VCaP (cell line): ENCODE data around the gene ADCY4.
A peak's percentile ranks its signal among the peaks of the same experiment; 100 is the strongest.

Experiments
- H3K27ac ChIP-seq: fragments of 450-650 bp; 2 replicates; pipeline ENCODE4 v1.5.1; 2017
- CTCF ChIP-seq: fragments of 450-650 bp; conservative IDR thresholded peaks from 2 replicates; pipeline ENCODE4 v1.5.1; 2017; ENCODE audit warnings: mild to moderate bottlenecking, moderate library complexity

ADCY4 gene

GRCh38 chr14:24273422-24273998 lies 61.4 kb downstream of the ADCY4 start:
- no peak overlapping the region for H3K27ac ChIP-seq
- no peak for TF ChIP-seq CTCF

GRCh38 chr14:24272467-24272866 lies 62.4 kb downstream of the ADCY4 start:
- TF ChIP-seq CTCF, result no peak
- no peak overlapping the region for H3K27ac ChIP-seq

GRCh38 chr14:24271834-24272263 lies 63.0 kb downstream of the ADCY4 start:
- no peak for TF ChIP-seq CTCF
- H3K27ac ChIP-seq, result peak overlapping the region; percentile 93

- H3K27ac ChIP-seq, result peak within 1 kb of the TSS; percentile 93
- peak; percentile 84 for TF ChIP-seq CTCF
These were observed 63.6 kb downstream of the ADCY4 start, which contains the start of gene RABGGTA for GRCh38 chr14:24271134-24271833. TSS of gene RABGGTA (minus strand) at chr14:24271597. CDS start at chr14:24271115, 482 bp downstream.

GRCh38 chr14:24270537-24271133 lies 64.2 kb downstream of the ADCY4 start:
- no peak for TF ChIP-seq CTCF
- H3K27ac ChIP-seq, result peak overlapping the region; percentile 93

- no peak for TF ChIP-seq CTCF
- no peak overlapping the region; the same call in 1 of the 2 replicates for H3K27ac ChIP-seq
These were observed 64.8 kb downstream of the ADCY4 start for GRCh38 chr14:24269910-24270536.

GRCh38 chr14:24269368-24269767 lies 65.5 kb downstream of the ADCY4 start:
- TF ChIP-seq CTCF, result no peak
- no peak overlapping the region for H3K27ac ChIP-seq
